Endothelial cell of umbilical vein (primary cell): Measurements from ENCODE around the gene ACTL10. TPM values are rescaled to one million over a fixed set of nuclear protein-coding genes. Genes with fewer than 3 reads are reported as not detected.

Experiments
- BruUV-seq: library from RNA; stranded (reverse); fragments of 400-500 nt; replicated peaks from 2 replicates; lab custom pipeline; 2021; lab: Mats Ljungman, UMichigan
- CTCF ChIA-PET: fragments of 300-600, 350-600 bp; sonication (Branson Sonifier 250); formaldehyde crosslinking; loops from one replicate; lab custom pipeline; 2021; ENCODE audit warnings: antibody characterized with exemption, inconsistent platforms; lab: Charles Lee
- POLR2A ChIA-PET: fragments of 300-600, 350-600 bp; sonication (Branson Sonifier 250); formaldehyde crosslinking; loops from one replicate; lab custom pipeline; 2021; ENCODE audit warnings: antibody characterized with exemption, inconsistent platforms; lab: Charles Lee
- DNase-seq: peaks from one replicate; pipeline ENCODE4 v3.0.0-alpha.2; 2011; ENCODE audit warnings: low read depth, low spot score
- FAIRE-seq: peaks from 2 replicates; lab custom pipeline; 2011; peaks lifted over from hg19 to GRCh38; lab: Jason Lieb, UNC
- H2AFZ ChIP-seq: 2 replicates; pipeline ENCODE4 v1.6.0; 2012; ENCODE audit warnings: low read depth, low read length, control low read depth, inconsistent platforms
- H3K27ac ChIP-seq: 2 replicates; pipeline ENCODE4 v1.5.1; 2011; ENCODE audit warnings: low read depth, mild to moderate bottlenecking, control low read depth, low read length, moderate library complexity; ENCODE audit not compliant: insufficient read depth
- H3K27me3 ChIP-seq, 2 experiments: 2 replicates each; pipeline versions ENCODE4 v1.6.0 to v1.6.1; 2011; ENCODE audit warnings: low read length in 2 of 2, mixed read lengths in 1 of 2; ENCODE audit not compliant: control insufficient read depth in 2 of 2, insufficient read depth in 2 of 2
- H3K36me3 ChIP-seq, 2 experiments: 2 replicates in 1 of 2; 3 replicates in 1 of 2; pipeline ENCODE4 v1.5.1; 2011; ENCODE audit warnings: low read length in 2 of 2, mild to moderate bottlenecking in 1 of 2, moderate library complexity in 1 of 2; ENCODE audit not compliant: control insufficient read depth in 2 of 2, insufficient read depth in 2 of 2; ENCODE audit errors: extremely low read depth in 1 of 2
- H3K4me1 ChIP-seq: 3 replicates; pipeline ENCODE4 v1.5.1; 2011; ENCODE audit warnings: mild to moderate bottlenecking, low read length; ENCODE audit not compliant: control insufficient read depth, insufficient read depth; ENCODE audit errors: extremely low read depth
- H3K4me2 ChIP-seq: 2 replicates; pipeline ENCODE4 v1.6.1; 2011; ENCODE audit warnings: low read length, control low read depth, mixed read lengths; ENCODE audit not compliant: insufficient read depth
- H3K4me3 ChIP-seq, 3 experiments: fragments of 200-600 bp in 1 of 3; sonication (generic), shearing (Covaris generic) in 1 of 3; replicated peaks in 1 of 3; 2 replicates each; pipeline ENCODE4 v1.5.1; 2011 to 2016; ENCODE audit warnings: control low read depth in 3 of 3, low read length in 3 of 3, mild to moderate bottlenecking in 2 of 3, inconsistent platforms in 1 of 3, low read depth in 1 of 3, moderate library complexity in 1 of 3; ENCODE audit not compliant: insufficient read depth in 1 of 3
- H3K79me2 ChIP-seq: 2 replicates; pipeline ENCODE4 v1.6.0; 2012; ENCODE audit warnings: low read length, inconsistent platforms; ENCODE audit not compliant: control insufficient read depth, insufficient read depth
- H3K9ac ChIP-seq: replicated peaks from 2 replicates; pipeline ENCODE3; 2011; ENCODE audit warnings: low read length, control low read depth; ENCODE audit not compliant: insufficient read depth; ENCODE audit errors: extremely low read depth
- H3K9me1 ChIP-seq: replicated peaks from 3 replicates; pipeline ENCODE4 v1.6.0; 2011; ENCODE audit warnings: mild to moderate bottlenecking, low read length; ENCODE audit not compliant: control insufficient read depth, insufficient read depth; ENCODE audit errors: extremely low read depth
- H3K9me3 ChIP-seq: replicated peaks from 2 replicates; pipeline ENCODE4 v1.5.1; 2012; ENCODE audit warnings: low read length, inconsistent platforms; ENCODE audit not compliant: control insufficient read depth, insufficient read depth
- H4K20me1 ChIP-seq: replicated peaks from 2 replicates; pipeline ENCODE3; 2011; ENCODE audit warnings: mild to moderate bottlenecking, low read length; ENCODE audit not compliant: control insufficient read depth, insufficient read depth; ENCODE audit errors: extremely low read depth
- CTCF ChIP-seq, 2 donors: IDR thresholded peaks; 1 replicate in 1 of 2; 2 replicates in 1 of 2; pipeline ENCODE4 v1.5.1; 2011; ENCODE audit warnings: low read length in 2 of 2, mild to moderate bottlenecking in 2 of 2, moderate library complexity in 2 of 2, control low read depth in 1 of 2, inconsistent platforms in 1 of 2, low read depth in 1 of 2; ENCODE audit not compliant: insufficient read depth in 1 of 2; ENCODE audit errors: extremely low read depth in 1 of 2
- EZH2 ChIP-seq: IDR thresholded peaks from 2 replicates; pipeline ENCODE4 v1.6.1; 2012; ENCODE audit warnings: borderline replicate concordance, low read depth, mild to moderate bottlenecking, moderate library complexity, low read length, inconsistent platforms; ENCODE audit not compliant: severe bottlenecking
- GATA2 ChIP-seq: IDR thresholded peaks from 2 replicates; pipeline ENCODE4 v1.7.0; 2011; ENCODE audit warnings: low read depth, mild to moderate bottlenecking, moderate library complexity, mixed read lengths, low read length; ENCODE audit not compliant: insufficient read length, insufficient read depth
- MAX ChIP-seq: IDR thresholded peaks from 2 replicates; pipeline ENCODE4 v1.6.1; 2011; ENCODE audit not compliant: insufficient read depth, insufficient read length
- MYC ChIP-seq: IDR thresholded peaks from one replicate; pipeline ENCODE4 v1.6.1; 2011; ENCODE audit warnings: mild to moderate bottlenecking, low read depth, low read length
- POLR2A ChIP-seq: IDR thresholded peaks from 2 replicates; pipeline ENCODE4 v1.6.1; 2012; ENCODE audit warnings: low read depth, mild to moderate bottlenecking, control low read depth, low read length
- POLR2AphosphoS5 ChIP-seq: IDR thresholded peaks from 2 replicates; pipeline ENCODE4 v1.6.1; 2012; ENCODE audit warnings: low read depth, mild to moderate bottlenecking, control low read depth, low read length, moderate library complexity; ENCODE audit not compliant: insufficient read depth
- dilution Hi-C: fragments of 300-500 bp; cut with MboI; formaldehyde crosslinking; loops from one replicate; pipeline ENCODE4 v1.15.0; 2019; ENCODE audit warnings: low sequenced_read_pairs; ENCODE audit not compliant: extremely low pct_ligation_motif_present
- intact Hi-C: fragments of 100-400 bp; cut with micrococcal nuclease; formaldehyde crosslinking; loops from one replicate; pipeline ENCODE4 v1.10.0; 2022
- polyA plus RNA-seq, 4 experiments: library from polyadenylated mRNA; depleted of rRNA in 3 of 4; stranded (reverse) in 3 of 4; unstranded in 1 of 4; fragments of >200 nt; gene quantifications; 2 replicates each; pipeline versions ENCODE4 v1.2.1 to v1.2.3, GENCODE V29; 2011 to 2012; ENCODE audit warnings: missing spikeins in 1 of 4
- total RNA-seq: library from RNA; stranded (reverse); gene quantifications from 2 replicates; pipeline ENCODE4 v1.2.3, GENCODE V29; 2021

Gene ACTL10
- total and polyA plus RNA-seq, 2 donors (not counting 3 experiments of a cell fraction or from before 2014, with no cell fraction given) = 0.92 to 1.4 TPM

GRCh38 chr20:33689493-33689892, 22.8 kb downstream of the ACTL10 start:
- H3K4me2 ChIP-seq = peak overlapping the region; percentile 49
- FAIRE-seq = no peak
- CTCF ChIA-PET = interaction anchor here (1.0 to 1.4 kb wide), 2 partner anchors 19 to 21 kb away, joined by 3 to 4 read pairs; no protein-coding TSS in a partner anchor

More at GRCh38 chr20:33689493-33689892, 22.8 kb downstream of the ACTL10 start:
- Histone ChIP-seq H3K9me3 (no peaks in the 10 kb centered on the region), H3K4me1 (peaks cover 33% of the 10 kb centered on the region), H3K79me2 (peaks cover 9% of the 10 kb centered on the region), H3K27me3 (no peaks in the 10 kb centered on the region), H3K9ac (no peak overlapping the region), H3K4me3 (no peak overlapping the region), H3K27ac (no peak overlapping the region), H2AFZ (no peak overlapping the region), H4K20me1 (no peaks in the 10 kb centered on the region), H3K36me3 (no peaks in the 10 kb centered on the region), H3K9me1 (no peaks in the 10 kb centered on the region)
- POLR2A ChIA-PET = interaction anchor here (0.8 kb wide), 1 partner anchor 1000 kb away, joined by 3 read pairs; no protein-coding TSS in a partner anchor
- no TSS peak for BruUV-seq
- TF ChIP-seq POLR2A (no peak), MAX (no peak), CTCF (IDR thresholded peaks at IDR 0.05; ENCODE audit: extremely low read depth in 1 of 2, insufficient read depth in 1 of 2, low read depth in 1 of 2, low read length in 2 of 2) (no peak), GATA2 (no peak), POLR2AphosphoS5 (no peak), EZH2 (no peak), MYC (no peak)
- dilution Hi-C loops = no loop called here
- intact Hi-C loops = loop anchor here (5.0 kb wide), 1 partner anchor 43 kb away; the partner anchor contains the start of gene ZNF341
- DNase-seq = no peak
